Upper lobe of right lung (tissue), 1 donor: ENCODE results near the gene BBS12. TPM values are rescaled to one million over a fixed set of nuclear protein-coding genes. Genes with fewer than 3 reads are reported as not detected.

Experiments
- ATAC-seq: fragments of 200-7000 bp; cut with Tn5 transposase; one replicate; pipeline ENCODE4 v1.9.1; 2020; ENCODE audit warnings: mild to moderate bottlenecking, moderate library complexity
- DNase-seq: peaks from one replicate; pipeline ENCODE4 v3.0.0-alpha.2; 2020
- H3K27ac ChIP-seq: fragments of 200-600 bp; one replicate; pipeline ENCODE4 v1.8.0; 2022
- H3K27me3 ChIP-seq: fragments of 200-600 bp; one replicate; pipeline ENCODE4 v1.8.0; 2022; ENCODE audit warnings: mild to moderate bottlenecking
- H3K36me3 ChIP-seq: fragments of 200-600 bp; one replicate; pipeline ENCODE4 v1.8.0; 2022
- H3K4me1 ChIP-seq: fragments of 200-600 bp; one replicate; pipeline ENCODE4 v1.8.0; 2022
- H3K4me3 ChIP-seq: fragments of 200-600 bp; one replicate; pipeline ENCODE4 v1.8.0; 2022; ENCODE audit warnings: mild to moderate bottlenecking
- H3K9me3 ChIP-seq: fragments of 200-600 bp; one replicate; pipeline ENCODE4 v1.8.0; 2022
- intact Hi-C: fragments of 100-400 bp; cut with DNase I; formaldehyde crosslinking; loops from one replicate; pipeline ENCODE4 v1.11.0; 2022
- total RNA-seq: library from RNA; stranded (reverse); fragmentation: NEBNext Ultra II Directional; extraction: Animal tissue kit (Norgen Biotek cat#: 25700); gene quantifications from one replicate; pipeline ENCODE4 v1.2.1, GENCODE V29; 2021
- TF ChIP-seq, protein P1 (sequence below): fragments of 200-600 bp; IDR thresholded peaks from one replicate; pipeline ENCODE4 v1.8.0; 2022; ENCODE audit warnings: antibody characterized with exemption
- donor health status: DM: no; HTN: yes; CAD: no; lungs with severe emphysema.

BBS12 gene
- total RNA-seq, 1 donor from 2014 or later: 2.8 TPM

DNA sequence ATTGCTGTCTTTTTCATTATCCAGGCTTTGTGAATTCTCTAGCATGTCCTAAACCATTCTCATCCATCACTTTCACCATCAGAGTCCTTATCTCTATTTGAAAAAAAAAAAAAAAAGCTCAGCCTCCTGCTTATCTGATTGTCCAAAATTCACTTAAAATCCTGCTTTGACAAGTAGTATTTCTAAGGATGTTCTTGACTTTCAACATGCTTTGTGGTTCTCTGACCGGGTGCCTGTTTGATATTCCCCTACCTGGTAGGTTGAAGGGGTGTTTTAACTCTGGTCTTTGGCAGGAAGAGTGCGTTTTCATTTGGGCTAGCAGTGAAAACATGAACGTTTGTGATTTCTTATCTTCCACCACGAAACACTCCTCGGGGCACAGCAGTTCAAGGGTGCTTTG lies 17.3 kb upstream of the BBS12 start:
- Histone ChIP-seq H3K4me3 (no peak overlapping the region), H3K27ac (no peak overlapping the region), H3K27me3 (no peaks in the 10 kb centered on the region), H3K36me3 (no peaks in the 10 kb centered on the region), H3K4me1 (no peaks in the 10 kb centered on the region), H3K9me3 (no peaks in the 10 kb centered on the region)
- ATAC-seq: no peak
- intact Hi-C loops: loop anchor here (10.0 kb wide), 1 partner anchor 110 kb away; no protein-coding TSS in a partner anchor
- TF ChIP-seq, protein P1, sequence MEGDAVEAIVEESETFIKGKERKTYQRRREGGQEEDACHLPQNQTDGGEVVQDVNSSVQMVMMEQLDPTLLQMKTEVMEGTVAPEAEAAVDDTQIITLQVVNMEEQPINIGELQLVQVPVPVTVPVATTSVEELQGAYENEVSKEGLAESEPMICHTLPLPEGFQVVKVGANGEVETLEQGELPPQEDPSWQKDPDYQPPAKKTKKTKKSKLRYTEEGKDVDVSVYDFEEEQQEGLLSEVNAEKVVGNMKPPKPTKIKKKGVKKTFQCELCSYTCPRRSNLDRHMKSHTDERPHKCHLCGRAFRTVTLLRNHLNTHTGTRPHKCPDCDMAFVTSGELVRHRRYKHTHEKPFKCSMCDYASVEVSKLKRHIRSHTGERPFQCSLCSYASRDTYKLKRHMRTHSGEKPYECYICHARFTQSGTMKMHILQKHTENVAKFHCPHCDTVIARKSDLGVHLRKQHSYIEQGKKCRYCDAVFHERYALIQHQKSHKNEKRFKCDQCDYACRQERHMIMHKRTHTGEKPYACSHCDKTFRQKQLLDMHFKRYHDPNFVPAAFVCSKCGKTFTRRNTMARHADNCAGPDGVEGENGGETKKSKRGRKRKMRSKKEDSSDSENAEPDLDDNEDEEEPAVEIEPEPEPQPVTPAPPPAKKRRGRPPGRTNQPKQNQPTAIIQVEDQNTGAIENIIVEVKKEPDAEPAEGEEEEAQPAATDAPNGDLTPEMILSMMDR: no peak
- DNase-seq: no peak

DNA sequence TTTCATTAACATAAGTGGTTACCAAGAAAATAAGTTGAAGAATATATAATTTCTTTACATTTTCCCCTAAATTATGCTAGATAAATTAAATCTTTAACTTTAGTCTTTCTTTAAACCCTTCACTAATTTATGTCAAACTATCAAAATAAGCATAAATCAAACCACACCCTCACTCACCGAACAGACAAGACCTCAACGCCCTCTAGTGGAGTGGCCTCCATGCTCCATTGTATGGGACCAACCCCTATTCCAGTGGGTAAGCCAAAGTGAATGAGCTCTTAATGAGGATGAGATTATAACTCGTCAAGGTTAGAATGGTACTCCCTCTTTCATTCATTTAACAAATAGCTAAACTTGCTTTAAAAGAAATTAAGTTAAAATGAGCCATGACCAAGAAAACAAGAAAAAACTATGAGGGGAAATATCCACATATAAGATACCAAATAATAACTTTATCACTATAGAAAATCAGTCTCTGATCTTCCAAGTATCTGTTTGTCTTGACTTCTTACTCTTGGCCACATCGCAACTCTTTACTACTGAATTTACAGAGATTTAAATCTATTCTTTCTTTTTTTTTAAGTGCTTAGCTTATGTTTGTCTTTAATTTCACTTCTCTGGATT lies 15.6 kb upstream of the BBS12 start:
- Histone ChIP-seq H3K4me1 (no peaks in the 10 kb centered on the region), H3K4me3 (no peak overlapping the region), H3K27me3 (no peaks in the 10 kb centered on the region), H3K9me3 (no peaks in the 10 kb centered on the region), H3K36me3 (no peaks in the 10 kb centered on the region), H3K27ac (no peak overlapping the region)
- no peak for DNase-seq
- ATAC-seq: peak; percentile 93
- TF ChIP-seq, protein P1: peak; percentile 86
- intact Hi-C loops: loop anchor here (10.0 kb wide), 1 partner anchor 112 kb away; no protein-coding TSS in a partner anchor

DNA sequence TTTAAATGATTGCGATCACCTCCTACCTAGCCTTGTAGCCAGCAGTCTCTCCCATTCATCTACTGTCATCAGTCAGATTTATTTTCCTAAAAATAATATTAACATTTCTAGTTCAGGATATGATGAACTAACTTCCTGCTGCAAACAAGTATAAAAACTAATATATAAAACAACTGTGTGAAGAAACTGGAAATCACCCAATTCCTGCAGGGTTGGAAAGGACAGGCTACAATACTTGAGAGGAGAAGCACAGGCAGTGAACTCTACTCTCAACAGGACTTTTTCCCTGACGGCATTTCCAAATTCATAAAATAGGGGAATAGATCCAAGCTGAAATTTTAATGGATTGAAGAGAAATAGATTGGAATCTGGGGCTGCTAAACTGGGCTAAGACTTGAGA lies 14.2 kb upstream of the BBS12 start:
- no peak overlapping the region for H3K4me3 ChIP-seq
- DNase-seq: no peak
- H3K27ac ChIP-seq: no peak overlapping the region
- H3K27me3 ChIP-seq: no peaks in the 10 kb centered on the region
- no peaks in the 10 kb centered on the region for H3K4me1 ChIP-seq
- TF ChIP-seq, protein P1: no peak
- intact Hi-C loops: loop anchor here (10.0 kb wide), 1 partner anchor 113 kb away; no protein-coding TSS in a partner anchor
- H3K36me3 ChIP-seq: no peaks in the 10 kb centered on the region
- no peak for ATAC-seq
- H3K9me3 ChIP-seq: no peaks in the 10 kb centered on the region

DNA sequence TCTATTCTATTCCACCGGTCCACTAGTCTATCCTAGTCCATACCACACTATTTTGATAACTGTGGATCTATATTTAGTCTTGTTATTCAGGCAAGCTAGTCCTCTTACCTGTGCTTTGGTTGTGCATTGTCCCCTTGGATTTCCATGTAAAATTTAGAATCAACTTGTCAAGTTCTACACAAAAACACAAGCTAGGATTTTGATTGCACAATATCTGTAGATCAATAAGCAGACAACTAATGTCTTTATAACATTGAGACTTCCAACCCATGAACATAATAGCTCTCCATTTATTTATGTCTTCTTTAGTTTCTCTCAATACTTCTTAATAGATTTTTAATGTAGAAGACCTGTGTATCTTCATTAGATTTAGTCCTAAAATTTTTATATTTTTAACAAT lies 10.2 kb upstream of the BBS12 start:
- Histone ChIP-seq H3K36me3 (no peaks in the 10 kb centered on the region), H3K27me3 (no peaks in the 10 kb centered on the region), H3K27ac (no peak overlapping the region), H3K4me3 (no peak overlapping the region), H3K9me3 (no peaks in the 10 kb centered on the region), H3K4me1 (no peaks in the 10 kb centered on the region)
- TF ChIP-seq, protein P1: no peak
- ATAC-seq (no peak), DNase-seq (no peak)
- intact Hi-C loops: no loop called here

DNA sequence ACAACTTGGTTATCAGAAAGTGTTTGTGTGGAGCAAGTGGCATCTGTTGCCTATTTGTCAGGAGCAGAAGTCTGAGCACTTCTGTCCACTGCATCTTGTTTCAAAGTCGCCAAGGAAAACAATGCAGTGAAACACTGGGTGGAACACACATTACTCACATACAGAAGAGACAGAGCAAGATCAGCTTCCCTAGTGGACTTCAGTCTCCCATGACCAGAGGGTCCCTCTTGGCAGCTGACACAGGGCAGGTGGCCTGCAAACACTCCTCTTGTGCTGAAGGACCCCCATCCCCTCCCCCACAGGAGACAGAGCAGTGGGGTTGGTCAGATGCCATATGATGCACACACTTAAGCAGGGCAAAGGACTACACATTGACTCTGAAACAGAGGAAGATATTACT lies 3.6 kb upstream of the BBS12 start:
- ATAC-seq (no peak), DNase-seq (no peak)
- Histone ChIP-seq H3K4me1 (peaks cover 5% of the 10 kb centered on the region), H3K9me3 (no peaks in the 10 kb centered on the region), H3K4me3 (no peak overlapping the region), H3K27me3 (no peaks in the 10 kb centered on the region), H3K36me3 (no peaks in the 10 kb centered on the region), H3K27ac (no peak overlapping the region)
- TF ChIP-seq, protein P1: no peak
- intact Hi-C loops: no loop called here
